Measurements from ENCODE around the gene MBP. TPM values are rescaled to one million over a fixed set of nuclear protein-coding genes. Genes with fewer than 3 reads are reported as not detected.

MBP gene
- total and polyA plus RNA-seq, 10 of the 15 experiments (the other 5 are each of a cell fraction or from before 2014, with no cell fraction given): 12.2 to 67.8 (median 42.1) TPM

GRCh38 chr18:77055429-77056300 is 76.9 kb downstream of the MBP start (continued):
- TF ChIP-seq GATAD2B (conservative IDR thresholded peaks at IDR 0.05; ENCODE audit: low read depth) (peak; percentile 61; the same call in 1 of the 2 replicates), CEBPZ (IDR thresholded peaks at IDR 0.05; ENCODE audit: low read depth, low read length) (no peak), SPI1 (IDR thresholded peaks at IDR 0.05; ENCODE audit: borderline replicate concordance, insufficient read depth, low read depth, low read length) (no peak), EED (IDR thresholded peaks at IDR 0.05; ENCODE audit: low read depth) (0 out of 2 replicates have a peak, but pooled peaks have one; percentile 35), SUZ12 (IDR thresholded peaks at IDR 0.05; ENCODE audit: unreplicated experiment) (no peak), ZSCAN29 (IDR thresholded peaks at IDR 0.05) (no peak), HDGF (IDR thresholded peaks at IDR 0.05) (peak; percentile 43; the same call in 1 of the 2 replicates), RUNX3 (IDR thresholded peaks at IDR 0.05; ENCODE audit: low read length) (0 out of 2 replicates have a peak, but pooled peaks have one; percentile 11), ZBTB40 (IDR thresholded peaks at IDR 0.05; ENCODE audit: borderline replicate concordance) (no peak), ATF7 (IDR thresholded peaks at IDR 0.05; ENCODE audit: low read depth) (no peak), PBX3 (IDR thresholded peaks at IDR 0.05; ENCODE audit: insufficient replicate concordance, low read depth, low read length) (no peak), RAD51 (IDR thresholded peaks at IDR 0.05) (no peak)

All from GM12878 (cell line).